H1 (cell line): Measurements from ENCODE around the gene SLC28A1. TPM values are rescaled to one million over a fixed set of nuclear protein-coding genes. Genes with fewer than 3 reads are reported as not detected.

Source experiments
- CTCF ChIA-PET: fragments of 300-600 bp; sonication (Branson Sonifier 250); formaldehyde crosslinking; loops from one replicate; lab custom pipeline; 2021; ENCODE audit not compliant: partially characterized antibody; lab: Charles Lee
- POLR2A ChIA-PET: fragments of 300-600 bp; sonication (Branson Sonifier 250); formaldehyde crosslinking; loops from one replicate; lab custom pipeline; 2021; ENCODE audit warnings: inconsistent platforms; ENCODE audit not compliant: partially characterized antibody; lab: Charles Lee
- DNase-seq, 2 experiments: peaks; one replicate each; pipeline versions ENCODE4 v3.0.0 to v3.0.0-alpha.2; 2010 to 2022; ENCODE audit warnings: low spot score in 2 of 2, low read depth in 1 of 2, mixed read lengths in 1 of 2
- FAIRE-seq: peaks from 2 replicates; lab custom pipeline; 2011; peaks lifted over from hg19 to GRCh38; lab: Jason Lieb, UNC
- H2AFZ ChIP-seq: 2 replicates; pipeline ENCODE4 v1.8.1; 2012; ENCODE audit warnings: low read length, inconsistent platforms
- H2AK5ac ChIP-seq: 2 replicates; pipeline ENCODE4 v1.6.1; 2013; ENCODE audit warnings: low read depth, low read length
- H2BK120ac ChIP-seq: replicated peaks from 2 replicates; pipeline ENCODE3; 2013; ENCODE audit warnings: low read depth, low read length, inconsistent platforms
- H2BK12ac ChIP-seq: 2 replicates; pipeline ENCODE4 v1.6.1; 2013; ENCODE audit warnings: low read depth, low read length
- H2BK15ac ChIP-seq: 2 replicates; pipeline ENCODE4 v1.6.1; 2013; ENCODE audit warnings: low read length
- H2BK20ac ChIP-seq: 2 replicates; pipeline ENCODE4 v1.6.1; 2013; ENCODE audit warnings: low read length
- H2BK5ac ChIP-seq: 2 replicates; pipeline ENCODE4 v1.6.1; 2013; ENCODE audit warnings: low read depth, low read length
- H3K14ac ChIP-seq: 2 replicates; pipeline ENCODE4 v1.6.1; 2013; ENCODE audit warnings: inconsistent platforms; ENCODE audit not compliant: insufficient read length
- H3K18ac ChIP-seq: 2 replicates; pipeline ENCODE4 v1.6.1; 2013; ENCODE audit warnings: low read length; ENCODE audit errors: extremely low read depth
- H3K23ac ChIP-seq: 2 replicates; pipeline ENCODE4 v1.6.1; 2013; ENCODE audit warnings: inconsistent platforms; ENCODE audit not compliant: insufficient read length
- H3K23me2 ChIP-seq: 2 replicates; pipeline ENCODE4 v1.6.1; 2013; ENCODE audit warnings: low read depth, low read length
- H3K27ac ChIP-seq: 2 replicates; pipeline ENCODE4 v1.6.1; 2011; ENCODE audit warnings: low read depth, low read length, inconsistent platforms
- H3K27me3 ChIP-seq, 4 experiments: replicated peaks in 1 of 4; 1 replicate in 1 of 4; 2 replicates in 3 of 4; pipeline versions ENCODE4 v1.6.1 to v1.8.1; 2011 to 2013; ENCODE audit warnings: low read length in 3 of 4, mild to moderate bottlenecking in 3 of 4, inconsistent platforms in 2 of 4, mixed read lengths in 2 of 4, moderate library complexity in 1 of 4; ENCODE audit not compliant: control insufficient read depth in 3 of 4, insufficient read depth in 3 of 4; ENCODE audit errors: extremely low read depth in 1 of 4
- H3K36me3 ChIP-seq, 4 experiments: 2 replicates each; pipeline versions ENCODE4 v1.6.1 to v1.8.1; 2011 to 2013; ENCODE audit warnings: mild to moderate bottlenecking in 4 of 4, low read length in 3 of 4, moderate library complexity in 2 of 4, control low read depth in 1 of 4, inconsistent platforms in 1 of 4; ENCODE audit not compliant: insufficient read depth in 4 of 4, control insufficient read depth in 2 of 4
- H3K4ac ChIP-seq: replicated peaks from 2 replicates; pipeline ENCODE3; 2013; ENCODE audit warnings: low read length, low read depth, mixed read lengths, inconsistent platforms; ENCODE audit not compliant: insufficient read length
- H3K4me1 ChIP-seq, 4 experiments: replicated peaks in 1 of 4; 1 replicate in 1 of 4; 2 replicates in 3 of 4; pipeline versions ENCODE4 v1.6.1 to v1.8.1; 2011 to 2013; ENCODE audit warnings: low read length in 3 of 4, inconsistent platforms in 2 of 4, mixed read lengths in 1 of 4; ENCODE audit not compliant: insufficient read depth in 4 of 4, control insufficient read depth in 3 of 4
- H3K4me2 ChIP-seq, 2 experiments: 2 replicates each; pipeline versions ENCODE4 v1.6.1 to v1.8.1; 2011 to 2013; ENCODE audit warnings: low read depth in 2 of 2, low read length in 2 of 2, control low read depth in 1 of 2, inconsistent platforms in 1 of 2, mild to moderate bottlenecking in 1 of 2; ENCODE audit not compliant: insufficient read depth in 1 of 2
- H3K4me3 ChIP-seq, 4 experiments: fragments of 200-600, 300-600 bp in 1 of 4; sonication (generic), shearing (Covaris generic), sonication (Bioruptor Twin) in 1 of 4; 2 replicates each; pipeline versions ENCODE4 v1.5.1 to v1.8.1; 2011 to 2016; ENCODE audit warnings: low read length in 4 of 4, low read depth in 3 of 4, control low read depth in 2 of 4, inconsistent platforms in 2 of 4, mild to moderate bottlenecking in 2 of 4, mixed read lengths in 1 of 4, moderate library complexity in 1 of 4; ENCODE audit not compliant: insufficient read depth in 2 of 4; ENCODE audit errors: extremely low read depth in 1 of 4
- H3K56ac ChIP-seq: replicated peaks from 2 replicates; pipeline ENCODE3; 2013; ENCODE audit warnings: low read depth, mild to moderate bottlenecking, mixed read lengths, low read length, inconsistent platforms; ENCODE audit not compliant: insufficient read length
- H3K79me1 ChIP-seq: 2 replicates; pipeline ENCODE4 v1.6.1; 2013; ENCODE audit warnings: low read depth, low read length, control low read depth
- H3K79me2 ChIP-seq, 2 experiments: 2 replicates each; pipeline versions ENCODE4 v1.6.1 to v1.8.1; 2012 to 2013; ENCODE audit warnings: low read length in 2 of 2, mild to moderate bottlenecking in 2 of 2, inconsistent platforms in 1 of 2; ENCODE audit not compliant: insufficient read depth in 2 of 2, control insufficient read depth in 1 of 2
- H3K9ac ChIP-seq, 4 experiments: replicated peaks in 1 of 4; 1 replicate in 1 of 4; 2 replicates in 3 of 4; pipeline versions ENCODE4 v1.6.1 to v1.8.1; 2011 to 2013; ENCODE audit warnings: low read depth in 3 of 4, low read length in 3 of 4, control low read depth in 2 of 4, mild to moderate bottlenecking in 2 of 4, moderate library complexity in 2 of 4, inconsistent platforms in 1 of 4; ENCODE audit errors: extremely low read depth in 1 of 4
- H3K9me3 ChIP-seq, 2 experiments: 2 replicates each; pipeline versions ENCODE4 v1.6.1 to v1.8.1; 2012 to 2013; ENCODE audit warnings: mild to moderate bottlenecking in 2 of 2, moderate library complexity in 2 of 2, control low read depth in 1 of 2, inconsistent platforms in 1 of 2, low read depth in 1 of 2, low read length in 1 of 2, mixed read lengths in 1 of 2; ENCODE audit not compliant: insufficient read depth in 2 of 2
- H4K20me1 ChIP-seq, 2 experiments: replicated peaks in 1 of 2; 2 replicates each; pipeline versions ENCODE3 to v1.8.1; 2011 to 2013; ENCODE audit warnings: inconsistent platforms in 2 of 2, low read length in 2 of 2, mild to moderate bottlenecking in 1 of 2; ENCODE audit not compliant: insufficient read depth in 2 of 2, control insufficient read depth in 1 of 2
- H4K5ac ChIP-seq: 2 replicates; pipeline ENCODE4 v1.6.1; 2013; ENCODE audit warnings: low read length, low read depth, mixed read lengths, inconsistent platforms; ENCODE audit not compliant: insufficient read length
- H4K8ac ChIP-seq: 2 replicates; pipeline ENCODE4 v1.8.0; 2013; ENCODE audit warnings: mild to moderate bottlenecking, moderate library complexity, low read length, inconsistent platforms; ENCODE audit not compliant: insufficient read depth; ENCODE audit errors: extremely low read depth
- H4K91ac ChIP-seq: replicated peaks from 2 replicates; pipeline ENCODE3; 2013; ENCODE audit warnings: low read length, mixed read lengths, inconsistent platforms; ENCODE audit not compliant: insufficient read length
- ASH2L ChIP-seq: fragments of 200-600, 300-600 bp; sonication (generic); IDR thresholded peaks from one replicate; pipeline ENCODE4 v1.7.1; 2017; ENCODE audit warnings: low read length
- CBX5 ChIP-seq: fragments of 300-800, 300-1000 bp; sonication (generic); IDR thresholded peaks from 2 replicates; pipeline ENCODE4 v1.7.1; 2016; ENCODE audit warnings: antibody characterized with exemption, low read length, low read depth
- EGR1 ChIP-seq: IDR thresholded peaks from 2 replicates; pipeline ENCODE4 v1.6.1; 2011; ENCODE audit warnings: low read depth, low read length, borderline replicate concordance
- EP300 ChIP-seq, 2 experiments: IDR thresholded peaks; 1 replicate in 1 of 2; 2 replicates in 1 of 2; pipeline ENCODE4 v1.6.1; 2011 to 2012; ENCODE audit warnings: low read depth in 2 of 2, low read length in 2 of 2, mild to moderate bottlenecking in 2 of 2, borderline replicate concordance in 1 of 2, inconsistent platforms in 1 of 2, moderate library complexity in 1 of 2
- JUN ChIP-seq: IDR thresholded peaks from 2 replicates; pipeline ENCODE4 v1.6.1; 2011; ENCODE audit warnings: low read depth, mild to moderate bottlenecking, improper control_type of control experiment, low read length
- MAFK ChIP-seq: IDR thresholded peaks from 2 replicates; pipeline ENCODE4 v1.6.1; 2012; ENCODE audit warnings: low read depth, mild to moderate bottlenecking, improper control_type of control experiment, low read length
- NRF1 ChIP-seq: IDR thresholded peaks from 2 replicates; pipeline ENCODE4 v1.6.1; 2011; ENCODE audit warnings: mild to moderate bottlenecking, low read depth, low read length, improper control_type of control experiment
- PHF8 ChIP-seq: fragments of 200-600 bp; sonication (generic); conservative IDR thresholded peaks from 2 replicates; pipeline ENCODE4 v1.7.1; 2012; ENCODE audit warnings: low read depth, mild to moderate bottlenecking, inconsistent platforms, low read length, moderate library complexity
- POLR2A ChIP-seq, 2 experiments: IDR thresholded peaks; 1 replicate in 1 of 2; 2 replicates in 1 of 2; pipeline ENCODE4 v1.6.1; 2011; ENCODE audit warnings: low read depth in 2 of 2, low read length in 2 of 2, mild to moderate bottlenecking in 2 of 2; ENCODE audit errors: control extremely low read depth in 1 of 2
- SIRT6 ChIP-seq: IDR thresholded peaks from one replicate; pipeline ENCODE4 v1.7.1; 2012; ENCODE audit warnings: low read length, inconsistent platforms
- SP4 ChIP-seq: IDR thresholded peaks from 2 replicates; pipeline ENCODE4 v1.6.1; 2012; ENCODE audit warnings: low read length, inconsistent platforms
- SUZ12 ChIP-seq: fragments of 200-600 bp; sonication (generic); IDR thresholded peaks from 2 replicates; pipeline ENCODE4 v1.6.1; 2012; ENCODE audit warnings: mild to moderate bottlenecking, inconsistent platforms, low read length, moderate library complexity, mixed read lengths
- TAF1 ChIP-seq: IDR thresholded peaks from 2 replicates; pipeline ENCODE4 v1.6.1; 2011; ENCODE audit warnings: mild to moderate bottlenecking, low read depth, low read length
- TCF12 ChIP-seq: IDR thresholded peaks from 2 replicates; pipeline ENCODE4 v1.6.1; 2011; ENCODE audit warnings: low read depth, mild to moderate bottlenecking, low read length
- ZNF274 ChIP-seq: IDR thresholded peaks from 2 replicates; pipeline ENCODE4 v1.7.0; 2012; ENCODE audit warnings: low read length, borderline replicate concordance; ENCODE audit errors: extremely low read depth
- WGBS, 2 experiments: shearing (Covaris generic) in 1 of 2; methylation state at CpG; one replicate each; pipeline versions ENCODE4 v1.1.6 to v1.1.7; 2013 to 2015; ENCODE audit warnings: low lambda C conversion rate in 2 of 2, mixed read lengths in 2 of 2, inconsistent platforms in 1 of 2, low coverage in 1 of 2, missing lambda C conversion rate in 1 of 2; ENCODE audit not compliant: insufficient replicate concordance in 2 of 2, insufficient coverage in 1 of 2, insufficient read length in 1 of 2; ENCODE audit errors: extremely low coverage in 1 of 2, missing lambda C conversion rate in 1 of 2; 5-methylcytosine and 5-hydroxymethylcytosine counted together
- polyA plus RNA-seq, 7 experiments: library from polyadenylated mRNA; depleted of rRNA in 3 of 7; stranded (reverse) in 5 of 7; unstranded in 2 of 7; fragments of >200 nt in 5 of 7; fragments of 200-250 nt in 2 of 7; gene quantifications; 1 replicate in 5 of 7; 2 replicates in 1 of 7; 4 replicates in 1 of 7; pipeline versions ENCODE4 v1.2.1 to v1.2.3, GENCODE V29; 2011 to 2013; ENCODE audit warnings: missing spikeins in 2 of 7, mixed read lengths in 2 of 7
- total RNA-seq: library from RNA; stranded (reverse); fragmentation: NEBNext Ultra II Directional; extraction: Animal tissue kit (Norgen Biotek cat#: 25700); gene quantifications from 2 replicates; pipeline ENCODE4 v1.2.1, GENCODE V29; 2021

The SLC28A1 gene
- total and polyA plus RNA-seq, 2 of the 8 experiments (the other 6 are each of a cell fraction or from before 2014, with no cell fraction given) = 0.09 TPM; not detected in 1

DNA sequence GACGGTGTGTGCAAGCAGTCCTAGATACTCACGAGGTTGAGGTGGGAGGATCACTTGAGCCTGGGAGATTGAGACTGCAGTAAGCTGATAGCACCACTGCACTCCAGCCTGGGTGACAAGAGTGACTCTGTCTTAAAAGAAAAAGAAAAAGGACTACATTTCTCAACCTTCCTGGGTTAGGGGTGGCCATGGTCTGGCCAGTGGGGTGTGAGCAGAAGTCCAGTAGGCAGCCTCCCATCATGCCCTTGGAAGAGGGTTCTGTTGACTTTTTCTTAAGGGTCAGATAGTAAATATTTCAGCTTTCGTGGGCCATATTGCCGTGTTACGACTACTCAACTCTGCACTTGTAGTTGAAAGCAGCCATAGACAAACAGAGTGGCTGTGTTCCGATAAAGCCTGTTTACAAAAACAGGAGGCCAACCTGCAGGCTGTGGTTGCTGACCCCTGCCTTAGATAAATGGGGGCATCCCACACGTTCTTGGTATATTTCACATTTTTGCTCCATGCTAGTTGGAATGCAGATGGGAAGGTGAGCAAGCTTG lies 66.2 kb downstream of the SLC28A1 start:
- Histone ChIP-seq H2AFZ (no peak overlapping the region), H4K91ac (no peak overlapping the region), H3K18ac (no peak overlapping the region), H3K4me3 (no peak overlapping the region), H2BK5ac (no peak overlapping the region), H3K79me1 (no peaks in the 10 kb centered on the region), H2BK15ac (no peak overlapping the region), H3K4me2 (no peak overlapping the region), H3K23ac (no peak overlapping the region), H3K79me2 (no peaks in the 10 kb centered on the region), H3K56ac (no peak overlapping the region), H2BK120ac (no peak overlapping the region), H2BK12ac (no peak overlapping the region), H3K27ac (no peak overlapping the region), H3K4me1 (peaks cover 0 to 7% (median under 1%) of the 10 kb centered on the region in 4 experiments; a peak in 3 of 7 replicates), H3K23me2 (no peaks in the 10 kb centered on the region), H4K20me1 (no peaks in the 10 kb centered on the region), H4K5ac (no peak overlapping the region), H3K4ac (no peak overlapping the region), H2BK20ac (no peak overlapping the region), H4K8ac (no peak overlapping the region), H3K27me3 (no peaks in the 10 kb centered on the region), H3K14ac (no peak overlapping the region), H3K9me3 (no peaks in the 10 kb centered on the region), H3K9ac (no peak overlapping the region), H3K36me3 (no peaks in the 10 kb centered on the region), H2AK5ac (no peak overlapping the region)
- WGBS, 2 experiments = 90% methylated on average over 7 of the region's 7 CpGs; no CpG with 5 or more reads in 1 of the 2 experiments
- ChIA-PET CTCF (interaction anchor here (0.8 to 2.2 kb wide), 6 partner anchors 16 to 124 kb away, joined by 3 to 10 read pairs (median 4); no protein-coding TSS in a partner anchor), POLR2A (interaction anchor here (0.7 kb wide), 1 partner anchor 78 kb away, joined by 3 read pairs; no protein-coding TSS in a partner anchor)
- no peak for DNase-seq
- FAIRE-seq = no peak
- no peak for TF ChIP-seq SUZ12
- TF ChIP-seq TAF1 = no peak
- no peak for TF ChIP-seq TCF12
- TF ChIP-seq EGR1 = no peak
- no peak for TF ChIP-seq PHF8
- no peak for TF ChIP-seq MAFK
- TF ChIP-seq ZNF274 = no peak
- TF ChIP-seq NRF1 = no peak
- no peak for TF ChIP-seq POLR2A (IDR thresholded peaks at IDR 0.05; ENCODE audit: control extremely low read depth in 1 of 2, low read depth in 2 of 2, low read length in 2 of 2)
- no peak for TF ChIP-seq JUN
- no peak for TF ChIP-seq CBX5
- no peak for TF ChIP-seq EP300 (IDR thresholded peaks at IDR 0.05; ENCODE audit: borderline replicate concordance in 1 of 2, low read depth in 2 of 2, low read length in 2 of 2)
- no peak for TF ChIP-seq SIRT6
- TF ChIP-seq ASH2L = no peak
- TF ChIP-seq SP4 = no peak
